IPS-18a (cell line): ENCODE results near the gene SFI1.
"Not testable (repeated sequence)": the region's sequence is repeated elsewhere in the genome, so short reads cannot be mapped to it uniquely, and the experiment has no call there.

Source experiments
- H3K27ac ChIP-seq: one replicate; pipeline ENCODE4 v1.5.1; 2013; ENCODE audit warnings: low read length
- H3K27me3 ChIP-seq: one replicate; pipeline ENCODE4 v1.6.1; 2013; ENCODE audit warnings: mild to moderate bottlenecking, low read length; ENCODE audit not compliant: control insufficient read depth, insufficient read depth
- H3K36me3 ChIP-seq: one replicate; pipeline ENCODE4 v1.6.1; 2013; ENCODE audit warnings: low read depth, low read length; ENCODE audit not compliant: control insufficient read depth
- H3K4me1 ChIP-seq: one replicate; pipeline ENCODE4 v1.6.1; 2013; ENCODE audit warnings: low read depth, low read length; ENCODE audit not compliant: control insufficient read depth
- H3K4me3 ChIP-seq: one replicate; pipeline ENCODE4 v1.5.1; 2013; ENCODE audit warnings: low read length
- H3K9ac ChIP-seq: one replicate; pipeline ENCODE4 v1.6.1; 2013; ENCODE audit warnings: mild to moderate bottlenecking, low read length, moderate library complexity
- H3K9me3 ChIP-seq: one replicate; pipeline ENCODE4 v1.6.1; 2013; ENCODE audit warnings: low read depth, low read length; ENCODE audit not compliant: control insufficient read depth

Gene SFI1

DNA sequence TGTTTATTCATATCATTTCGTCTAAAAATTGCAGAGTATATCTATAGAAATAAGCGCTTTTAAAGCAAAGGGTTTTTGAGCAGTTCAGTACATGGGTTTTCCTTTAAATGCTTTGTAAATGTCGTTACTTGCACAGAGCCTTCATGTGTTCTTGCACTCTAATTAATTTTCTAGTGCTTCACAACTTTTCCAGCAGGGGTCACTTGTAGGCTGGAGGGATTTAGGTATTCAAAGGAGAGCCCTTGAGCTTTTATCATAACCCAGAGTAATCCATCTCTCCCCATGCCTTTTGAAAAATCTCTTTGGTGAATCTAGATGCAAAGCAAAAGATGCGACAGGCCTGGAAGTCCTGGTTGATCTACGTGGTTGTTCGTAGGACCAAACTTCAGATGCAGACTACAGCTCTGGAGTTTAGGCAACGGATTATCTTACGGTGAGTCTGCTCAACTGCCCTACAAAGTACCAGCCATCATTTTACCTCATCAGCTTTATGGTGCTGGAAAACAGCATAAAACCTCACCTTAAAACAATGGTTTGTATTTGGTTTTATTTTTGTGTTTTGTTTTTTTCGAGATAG lies 60.4 kb downstream of the SFI1 start:
- H3K27me3 ChIP-seq, result no peaks in the 10 kb centered on the region
- H3K4me1 ChIP-seq, result peaks cover 3% of the 10 kb centered on the region
- H3K27ac ChIP-seq, result no peak overlapping the region
- no peaks in the 10 kb centered on the region for H3K9me3 ChIP-seq
- H3K4me3 ChIP-seq, result no peak overlapping the region
- no peak overlapping the region for H3K9ac ChIP-seq
- no peaks in the 10 kb centered on the region for H3K36me3 ChIP-seq

DNA sequence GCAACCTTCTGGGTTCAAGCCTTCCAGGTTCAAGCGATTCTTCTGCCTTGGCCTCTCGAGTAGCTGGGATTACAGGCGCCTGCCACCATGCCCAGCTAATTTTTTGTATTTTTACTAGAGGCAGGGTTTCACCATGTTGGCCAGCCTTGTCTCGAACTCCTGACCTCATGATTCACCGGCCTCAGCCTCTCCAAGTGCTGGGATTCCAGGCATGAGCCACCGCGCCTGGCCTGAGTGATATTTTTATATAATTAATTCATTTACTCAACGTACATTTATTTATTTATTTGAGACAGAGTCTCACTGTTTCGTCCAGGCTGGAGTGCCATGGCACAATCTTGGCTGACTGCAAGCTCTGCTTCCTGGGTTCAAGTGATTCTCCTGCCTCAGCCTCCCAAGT lies 62.2 kb downstream of the SFI1 start:
- not testable (repeated sequence) for H3K27me3 ChIP-seq, H3K9me3 ChIP-seq, H3K4me3 ChIP-seq, H3K36me3 ChIP-seq, H3K9ac ChIP-seq, H3K4me1 ChIP-seq, H3K27ac ChIP-seq

DNA sequence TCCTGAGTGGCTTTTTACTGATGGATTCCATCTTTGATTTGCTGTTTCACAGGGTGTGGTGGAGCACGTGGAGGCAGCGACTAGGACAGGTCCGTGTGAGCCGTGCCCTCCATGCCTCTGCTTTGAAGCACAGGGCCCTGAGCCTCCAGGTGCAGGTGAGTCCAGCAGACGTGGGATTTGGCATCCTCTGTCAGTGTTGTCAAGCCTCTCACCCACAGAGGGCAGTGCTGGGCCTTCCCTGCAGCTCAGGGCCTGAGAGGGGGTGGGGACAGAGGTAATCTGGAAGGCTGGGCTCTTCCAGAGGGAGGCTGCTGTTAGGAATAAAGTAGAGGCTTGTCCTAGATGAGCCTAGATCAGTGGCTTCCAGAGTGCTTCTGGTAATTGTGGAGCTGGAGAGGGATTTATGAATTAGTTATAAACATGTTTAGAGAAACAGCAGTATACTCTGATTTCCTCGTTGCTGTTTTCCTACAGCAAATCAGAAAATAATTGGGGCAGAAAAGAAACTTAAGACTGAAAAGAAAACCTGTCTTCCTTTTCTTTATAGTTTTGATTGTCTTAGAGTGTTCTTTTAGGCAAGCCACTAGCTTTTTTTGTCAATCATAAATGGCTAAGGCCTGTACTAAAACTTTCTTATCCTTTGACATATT lies 65.0 kb downstream of the SFI1 start:
- Histone ChIP-seq H3K9me3 (no peaks in the 10 kb centered on the region), H3K27ac (no peak overlapping the region), H3K4me3 (no peak overlapping the region), H3K27me3 (no peaks in the 10 kb centered on the region), H3K9ac (no peak overlapping the region), H3K4me1 (peaks cover 3% of the 10 kb centered on the region), H3K36me3 (no peaks in the 10 kb centered on the region)

DNA sequence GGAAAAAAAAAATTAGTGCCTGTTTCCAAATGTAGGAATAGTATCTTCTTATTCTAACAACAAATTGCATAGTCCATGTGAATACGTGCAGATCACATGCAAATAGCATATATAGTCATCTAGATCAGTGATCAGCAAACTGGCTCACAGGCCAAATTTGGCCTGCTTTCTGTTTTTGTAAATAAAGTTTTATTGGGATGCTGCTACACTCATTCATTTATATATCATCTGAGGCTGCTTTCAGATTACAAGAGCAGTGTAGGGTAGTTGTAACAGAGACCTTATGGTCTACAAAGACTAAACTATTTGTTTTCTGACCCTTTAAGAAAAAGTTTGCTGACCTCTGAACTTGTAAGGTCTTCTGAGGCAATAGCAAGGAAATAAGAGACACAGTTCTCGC lies 65.6 kb downstream of the SFI1 start:
- H3K9ac ChIP-seq, result no peak overlapping the region
- no peak overlapping the region for H3K27ac ChIP-seq

DNA sequence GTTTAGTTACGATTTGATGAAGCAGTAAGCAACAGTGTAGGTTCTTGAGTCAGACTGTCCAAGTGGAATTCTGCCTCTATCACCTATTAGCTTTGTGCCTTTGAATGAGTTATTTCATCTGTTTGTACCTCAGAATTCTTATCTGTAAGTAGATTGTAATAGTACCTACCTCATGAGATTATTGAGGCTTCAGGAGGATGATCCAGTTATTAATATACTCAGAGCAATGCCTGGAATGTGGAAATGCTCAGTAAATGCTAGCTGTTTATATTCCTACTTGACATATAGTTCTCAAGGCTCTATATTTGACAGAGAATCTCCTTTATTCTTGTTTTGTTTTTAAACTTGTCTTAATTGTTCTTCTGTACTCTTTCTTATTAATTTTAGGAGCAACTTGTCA lies 70.1 kb downstream of the SFI1 start:
- no peak overlapping the region for H3K9ac ChIP-seq
- no peak overlapping the region for H3K27ac ChIP-seq
- H3K4me1 ChIP-seq, result peaks cover 1% of the 10 kb centered on the region

More for the DNA sequence above, 65.6 kb downstream of the SFI1 start:
- Histone ChIP-seq H3K9me3 (no peaks in the 10 kb centered on the region), H3K36me3 (no peaks in the 10 kb centered on the region), H3K27me3 (no peaks in the 10 kb centered on the region), H3K4me1 (peaks cover 3% of the 10 kb centered on the region), H3K4me3 (no peak overlapping the region)

DNA sequence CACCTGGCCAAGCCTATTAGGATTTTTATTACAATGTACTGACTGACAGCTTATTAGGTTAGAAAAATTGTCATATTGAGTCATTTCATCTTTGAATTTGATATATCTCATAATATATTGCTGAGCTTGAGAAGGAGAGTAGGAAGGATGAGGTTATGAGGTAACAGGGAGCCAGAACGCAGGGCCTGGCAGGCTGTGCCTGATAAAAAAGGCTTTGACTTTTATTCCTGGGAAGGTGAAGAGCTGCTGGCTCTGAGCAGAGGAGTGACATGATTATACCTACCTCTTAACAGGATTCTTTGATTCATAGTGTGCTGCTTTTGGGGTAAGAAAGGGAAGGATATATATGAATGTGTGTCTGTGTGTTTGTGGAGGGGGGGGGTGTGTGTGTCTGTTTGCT lies 70.9 kb downstream of the SFI1 start:
- H3K9ac ChIP-seq, result no peak overlapping the region

More for the DNA sequence above, 70.1 kb downstream of the SFI1 start:
- H3K36me3 ChIP-seq, result no peaks in the 10 kb centered on the region
- H3K4me3 ChIP-seq, result no peak overlapping the region
- no peaks in the 10 kb centered on the region for H3K9me3 ChIP-seq
- no peaks in the 10 kb centered on the region for H3K27me3 ChIP-seq

DNA sequence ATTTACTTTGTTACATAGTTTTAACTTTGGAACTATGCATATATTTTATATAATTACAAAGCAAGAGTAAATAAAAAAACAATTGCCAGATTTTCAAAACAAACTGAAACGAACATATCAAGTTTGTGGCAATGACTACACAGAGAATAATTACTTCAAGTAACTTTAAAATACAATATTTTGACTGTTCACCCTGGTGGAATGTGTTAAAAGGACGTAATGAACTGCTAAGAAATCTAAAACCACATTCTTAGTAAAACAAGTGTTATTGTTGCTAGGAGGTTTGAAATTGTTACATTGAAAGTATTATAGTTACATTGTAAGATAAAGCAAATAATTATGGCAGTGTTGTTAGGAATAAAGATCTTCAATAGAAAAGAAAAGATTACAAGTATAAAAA lies 71.4 kb downstream of the SFI1 start:
- Histone ChIP-seq H3K4me3 (no peak overlapping the region), H3K9me3 (no peaks in the 10 kb centered on the region), H3K9ac (no peak overlapping the region), H3K27me3 (no peaks in the 10 kb centered on the region), H3K36me3 (no peaks in the 10 kb centered on the region), H3K27ac (no peak overlapping the region), H3K4me1 (no peaks in the 10 kb centered on the region)

More for the DNA sequence above, 70.9 kb downstream of the SFI1 start:
- Histone ChIP-seq H3K9me3 (no peaks in the 10 kb centered on the region), H3K27ac (no peak overlapping the region), H3K36me3 (no peaks in the 10 kb centered on the region), H3K27me3 (no peaks in the 10 kb centered on the region), H3K4me1 (no peaks in the 10 kb centered on the region), H3K4me3 (no peak overlapping the region)

DNA sequence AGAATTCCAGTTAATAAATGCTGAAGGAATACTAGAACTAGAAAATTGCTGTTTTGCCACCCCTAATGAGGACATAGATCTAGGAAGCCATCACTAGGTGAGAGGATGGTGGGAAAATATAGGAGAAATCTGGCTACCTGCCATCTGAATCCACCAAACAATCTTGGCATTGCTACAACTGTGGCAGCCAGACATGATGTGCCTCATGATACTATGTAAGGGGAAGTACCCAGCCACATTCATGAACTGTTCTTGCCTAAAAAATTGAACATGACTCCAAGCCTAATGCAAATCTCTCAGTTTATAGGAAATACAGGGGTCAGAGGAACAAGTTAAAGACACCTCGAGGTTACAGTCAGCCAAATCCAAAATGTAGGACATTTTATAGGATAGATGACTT lies 72.8 kb downstream of the SFI1 start:
- H3K36me3 ChIP-seq, result no peaks in the 10 kb centered on the region
- H3K9me3 ChIP-seq, result no peaks in the 10 kb centered on the region
- H3K4me3 ChIP-seq, result no peak overlapping the region
- no peak overlapping the region for H3K9ac ChIP-seq
- H3K27me3 ChIP-seq, result no peaks in the 10 kb centered on the region
- H3K27ac ChIP-seq, result no peak overlapping the region
- no peaks in the 10 kb centered on the region for H3K4me1 ChIP-seq

DNA sequence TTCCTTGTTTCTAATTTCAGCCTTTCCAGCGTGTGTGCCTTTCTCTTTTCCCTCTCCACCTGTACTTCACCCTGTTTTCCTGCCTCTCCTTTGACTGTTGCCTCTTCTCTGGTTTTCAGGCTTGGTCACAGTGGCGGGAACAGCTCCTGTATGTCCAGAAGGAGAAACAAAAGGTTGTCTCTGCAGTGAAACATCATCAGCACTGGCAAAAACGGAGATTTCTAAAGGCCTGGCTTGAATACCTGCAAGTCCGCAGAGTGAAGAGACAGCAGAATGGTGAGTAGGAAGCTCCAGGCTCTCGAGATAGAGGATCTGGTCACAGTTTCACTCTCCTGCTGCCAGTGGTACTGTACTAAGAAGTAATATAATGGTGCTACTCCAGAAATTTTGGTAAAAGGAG lies 76.6 kb downstream of the SFI1 start:
- Histone ChIP-seq H3K27ac (no peak overlapping the region), H3K9ac (no peak overlapping the region), H3K4me1 (no peaks in the 10 kb centered on the region), H3K27me3 (no peaks in the 10 kb centered on the region), H3K9me3 (no peaks in the 10 kb centered on the region), H3K4me3 (no peak overlapping the region), H3K36me3 (no peaks in the 10 kb centered on the region)

DNA sequence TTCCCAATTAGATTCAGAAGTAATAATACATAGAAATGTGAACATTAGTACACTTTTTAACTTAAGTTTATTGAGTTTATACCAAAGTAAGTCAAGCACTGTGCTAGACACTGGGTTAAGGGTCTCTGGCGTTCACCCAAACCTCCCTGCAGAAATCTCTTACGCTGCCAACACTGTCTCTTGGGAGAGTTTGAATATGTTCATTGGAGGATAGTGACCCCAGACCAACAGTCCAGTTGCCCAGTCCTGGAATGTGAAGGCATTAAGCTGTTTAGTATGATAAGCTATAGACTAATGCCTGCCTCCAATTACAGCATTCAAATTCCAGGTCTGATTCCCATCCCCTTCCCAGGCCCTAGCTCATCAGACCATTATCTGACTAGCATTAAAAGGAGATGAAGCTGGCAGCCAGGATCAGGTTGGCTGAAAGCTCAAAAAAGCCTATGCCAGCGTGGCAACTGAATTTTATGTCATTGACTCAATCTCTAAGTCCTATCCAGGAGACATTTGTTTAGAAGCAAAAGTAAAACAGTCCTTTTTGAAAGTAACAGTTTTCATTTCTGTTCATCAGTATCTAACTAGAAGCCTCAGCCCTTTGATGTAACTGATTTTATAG lies 77.8 kb downstream of the SFI1 start:
- no peak overlapping the region for H3K4me3 ChIP-seq
- no peaks in the 10 kb centered on the region for H3K9me3 ChIP-seq
- H3K36me3 ChIP-seq, result no peaks in the 10 kb centered on the region
- no peak overlapping the region for H3K27ac ChIP-seq
- H3K9ac ChIP-seq, result no peak overlapping the region
- no peaks in the 10 kb centered on the region for H3K27me3 ChIP-seq
- H3K4me1 ChIP-seq, result no peaks in the 10 kb centered on the region

DNA sequence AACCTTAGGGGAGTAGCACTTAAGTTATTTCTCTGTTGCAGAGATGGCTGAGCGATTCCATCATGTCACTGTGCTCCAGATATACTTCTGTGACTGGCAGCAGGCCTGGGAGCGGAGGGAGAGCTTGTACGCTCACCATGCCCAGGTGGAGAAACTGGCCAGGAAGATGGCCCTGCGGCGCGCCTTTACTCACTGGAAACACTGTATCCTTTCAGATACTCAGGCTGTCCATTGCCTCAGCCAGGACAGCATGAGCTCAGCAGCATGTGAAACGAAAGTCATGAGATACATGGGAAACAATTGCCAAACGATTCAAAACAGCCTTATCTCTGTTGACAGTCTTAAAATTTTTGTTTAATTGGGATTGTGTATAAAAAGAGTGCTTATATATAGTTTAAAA lies 78.9 kb downstream of the SFI1 start:
- Histone ChIP-seq H3K27ac (no peak overlapping the region), H3K36me3 (no peaks in the 10 kb centered on the region), H3K4me1 (no peaks in the 10 kb centered on the region), H3K9ac (no peak overlapping the region), H3K4me3 (no peak overlapping the region), H3K9me3 (no peaks in the 10 kb centered on the region), H3K27me3 (no peaks in the 10 kb centered on the region)

DNA sequence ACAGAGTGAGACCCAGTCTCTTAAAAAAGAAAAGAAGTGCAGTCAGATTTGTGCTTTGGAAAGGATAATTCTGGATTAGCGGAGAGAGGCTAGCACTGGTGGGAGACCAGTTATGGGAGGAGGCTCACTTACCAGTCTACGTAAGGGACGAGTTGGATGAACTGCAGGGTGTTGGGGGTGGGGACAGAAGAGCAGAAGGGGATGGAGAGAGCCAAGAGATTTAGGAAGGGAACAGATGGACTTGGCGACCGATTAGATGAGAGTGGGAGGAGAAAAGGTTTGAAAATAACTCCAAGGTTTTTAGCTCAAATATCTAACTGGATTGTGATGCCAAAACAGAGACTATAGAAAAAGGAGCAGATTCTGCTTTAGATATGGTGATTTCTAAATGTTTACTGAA lies 81.4 kb downstream of the SFI1 start:
- H3K4me3 ChIP-seq, result no peak overlapping the region
- no peaks in the 10 kb centered on the region for H3K9me3 ChIP-seq
- H3K27me3 ChIP-seq, result no peaks in the 10 kb centered on the region
- H3K9ac ChIP-seq, result no peak overlapping the region
- no peaks in the 10 kb centered on the region for H3K36me3 ChIP-seq
- H3K4me1 ChIP-seq, result no peaks in the 10 kb centered on the region
- H3K27ac ChIP-seq, result no peak overlapping the region
